GM19455 (cell line): ENCODE measurements around the gene GLB1L3.

Experiments used
- ATAC-seq: cut with Tn5 transposase; IDR thresholded peaks from one replicate; pipeline ENCODE4 v1.9.1; 2021; ENCODE audit not compliant: unreplicated experiment

The GLB1L3 gene, protein sequence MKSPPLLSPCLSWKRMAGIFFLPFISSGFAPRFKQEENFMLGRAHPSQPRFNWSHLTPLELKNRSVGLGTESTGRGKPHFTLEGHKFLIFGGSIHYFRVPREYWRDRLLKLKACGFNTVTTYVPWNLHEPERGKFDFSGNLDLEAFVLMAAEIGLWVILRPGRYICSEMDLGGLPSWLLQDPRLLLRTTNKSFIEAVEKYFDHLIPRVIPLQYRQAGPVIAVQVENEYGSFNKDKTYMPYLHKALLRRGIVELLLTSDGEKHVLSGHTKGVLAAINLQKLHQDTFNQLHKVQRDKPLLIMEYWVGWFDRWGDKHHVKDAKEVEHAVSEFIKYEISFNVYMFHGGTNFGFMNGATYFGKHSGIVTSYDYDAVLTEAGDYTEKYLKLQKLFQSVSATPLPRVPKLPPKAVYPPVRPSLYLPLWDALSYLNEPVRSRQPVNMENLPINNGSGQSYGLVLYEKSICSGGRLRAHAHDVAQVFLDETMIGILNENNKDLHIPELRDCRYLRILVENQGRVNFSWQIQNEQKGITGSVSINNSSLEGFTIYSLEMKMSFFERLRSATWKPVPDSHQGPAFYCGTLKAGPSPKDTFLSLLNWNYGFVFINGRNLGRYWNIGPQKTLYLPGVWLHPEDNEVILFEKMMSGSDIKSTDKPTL

DNA sequence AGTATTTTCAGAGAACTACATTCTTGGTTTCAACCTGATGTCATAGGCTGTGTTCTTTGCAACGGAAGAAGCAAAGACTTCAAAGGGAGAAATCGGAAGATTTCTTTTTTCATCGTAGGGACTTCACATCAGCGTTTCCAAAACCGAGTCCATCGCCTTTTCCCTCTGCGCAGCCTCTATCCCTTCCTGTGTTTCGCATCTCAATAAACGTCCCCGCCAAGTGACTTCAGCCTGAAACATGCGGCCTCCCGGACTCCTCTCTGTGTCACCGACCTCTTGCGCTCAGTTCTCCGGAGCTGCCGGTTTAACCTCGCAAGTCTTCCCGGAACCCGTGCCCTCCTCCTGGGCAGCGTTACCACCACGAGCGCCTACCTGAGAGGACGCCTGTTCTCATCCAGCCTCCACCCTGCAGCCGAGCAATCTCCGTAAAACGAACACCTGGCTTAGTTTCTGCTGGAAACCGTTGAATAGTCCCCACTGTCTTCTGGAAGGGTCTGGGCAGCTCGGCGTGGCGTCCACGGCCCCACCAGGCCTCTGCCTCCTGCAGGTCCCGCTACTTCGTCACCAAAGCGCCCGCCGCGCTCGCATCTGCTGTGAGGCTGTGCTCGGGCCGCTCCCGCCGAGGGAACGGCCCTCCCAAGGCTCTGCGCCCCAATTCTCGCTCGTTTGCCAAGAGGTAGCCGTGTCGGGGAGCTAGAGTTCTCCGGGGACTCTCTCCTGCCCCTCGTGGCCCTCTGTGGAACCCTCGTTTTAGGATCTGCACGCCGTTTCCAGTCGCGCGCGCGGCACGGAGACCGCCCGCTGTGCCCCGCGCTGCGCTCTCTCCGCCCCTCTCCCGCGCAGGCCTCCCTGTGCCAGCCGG lies at the start of gene GLB1L3:
TSS of gene GLB1L3 (plus strand) at position 846 of the 862 bp plus-strand sequence. CDS start 362 bp downstream, outside the sequence.
- peak; percentile 63 for ATAC-seq

DNA sequence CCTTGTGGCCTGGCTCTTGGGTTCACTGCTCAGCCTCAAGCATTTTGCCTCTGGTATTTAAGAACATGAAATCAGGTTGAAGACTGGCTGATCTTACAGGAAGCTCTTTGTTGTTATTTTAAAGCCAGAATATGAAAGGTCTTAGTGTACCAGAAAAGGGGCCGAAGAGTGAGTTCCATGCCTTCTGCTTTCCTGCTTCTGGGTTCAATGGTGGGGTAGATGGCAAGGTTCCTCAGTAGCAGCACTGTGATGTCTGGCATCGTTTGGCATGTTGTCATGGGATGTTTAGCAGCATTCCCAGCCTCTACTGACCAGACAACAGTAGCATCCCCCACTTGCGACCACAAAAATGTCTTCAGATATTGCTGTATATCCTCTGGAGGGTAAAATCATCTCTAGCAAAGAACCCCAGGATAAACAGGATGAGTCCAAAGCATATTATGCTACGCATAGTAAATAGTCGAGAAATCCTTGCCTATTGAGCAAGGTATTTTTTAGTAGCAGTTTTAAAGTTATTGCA lies 49.3 kb upstream of the GLB1L3 start:
- ATAC-seq = no peak

DNA sequence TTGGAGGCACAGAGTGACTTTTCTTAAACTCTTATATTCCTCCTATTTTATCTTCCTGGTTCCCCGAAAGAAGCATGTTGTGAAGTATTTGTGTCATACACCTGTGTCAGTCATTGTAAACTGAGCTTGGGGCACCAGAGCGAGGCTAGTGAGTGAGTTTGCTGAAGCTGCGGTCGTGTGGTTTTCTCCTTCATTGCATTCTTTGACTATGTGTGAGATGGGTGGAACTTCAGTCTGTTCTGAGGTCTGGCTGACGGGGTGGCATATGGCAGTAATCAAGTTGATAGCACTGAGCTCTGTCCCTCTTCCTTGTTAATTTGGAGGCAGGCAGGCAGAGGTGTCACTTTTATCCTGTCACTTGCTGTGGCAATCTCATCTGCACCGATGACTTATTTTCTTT lies 47.6 kb upstream of the GLB1L3 start:
- ATAC-seq = peak; percentile 40

DNA sequence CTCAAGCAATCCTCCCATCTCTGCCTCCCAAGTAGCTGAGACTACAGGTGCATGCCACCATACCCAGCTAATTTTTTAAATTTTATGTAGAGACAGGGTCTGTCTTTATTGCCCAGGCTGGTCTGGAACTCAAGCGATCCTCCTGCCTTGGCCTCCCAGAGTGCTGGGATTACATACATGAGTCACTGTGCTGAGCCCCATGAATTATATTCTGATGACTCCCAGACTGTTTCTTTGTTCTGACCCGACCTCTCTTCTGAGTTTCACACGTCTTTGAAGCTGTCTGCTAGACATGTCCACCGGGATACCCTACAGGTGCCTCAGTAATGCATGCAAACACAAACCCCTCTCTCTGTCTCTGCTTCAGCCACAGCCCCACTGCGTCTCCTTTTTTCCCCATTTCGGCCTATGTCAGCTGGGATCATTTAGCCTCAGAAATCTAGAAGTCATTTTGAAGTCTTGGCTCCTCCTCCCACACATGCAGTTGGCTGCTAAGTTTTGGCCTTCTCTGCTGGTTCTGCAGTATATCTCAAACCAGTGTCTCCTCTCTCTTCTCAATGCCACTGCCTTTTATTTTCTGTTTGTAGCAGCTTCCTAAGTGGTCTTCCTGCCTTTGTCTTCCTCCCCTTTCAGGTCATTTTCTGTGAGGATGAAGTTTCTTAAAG lies 46.9 kb upstream of the GLB1L3 start:
- no peak for ATAC-seq

DNA sequence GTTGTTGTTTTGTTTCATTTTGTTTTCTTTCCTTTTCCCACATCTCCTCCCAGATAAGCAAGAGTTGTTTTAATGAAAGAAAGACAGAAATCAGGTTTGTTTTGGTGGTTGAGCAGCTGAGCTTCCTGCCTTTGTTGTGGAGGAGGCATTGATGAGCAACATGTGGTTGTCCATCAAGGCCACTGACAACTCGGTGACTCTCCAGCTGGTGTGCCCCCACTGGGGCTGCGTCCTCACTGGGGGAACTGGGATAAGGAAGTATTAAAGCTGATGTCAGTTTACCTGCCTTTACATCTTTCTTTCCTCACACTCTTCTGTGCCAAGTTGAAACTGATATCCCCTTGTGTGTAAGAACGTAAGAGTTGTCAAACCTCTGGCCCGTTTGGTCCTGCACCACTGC lies 45.8 kb upstream of the GLB1L3 start:
- ATAC-seq = no peak

DNA sequence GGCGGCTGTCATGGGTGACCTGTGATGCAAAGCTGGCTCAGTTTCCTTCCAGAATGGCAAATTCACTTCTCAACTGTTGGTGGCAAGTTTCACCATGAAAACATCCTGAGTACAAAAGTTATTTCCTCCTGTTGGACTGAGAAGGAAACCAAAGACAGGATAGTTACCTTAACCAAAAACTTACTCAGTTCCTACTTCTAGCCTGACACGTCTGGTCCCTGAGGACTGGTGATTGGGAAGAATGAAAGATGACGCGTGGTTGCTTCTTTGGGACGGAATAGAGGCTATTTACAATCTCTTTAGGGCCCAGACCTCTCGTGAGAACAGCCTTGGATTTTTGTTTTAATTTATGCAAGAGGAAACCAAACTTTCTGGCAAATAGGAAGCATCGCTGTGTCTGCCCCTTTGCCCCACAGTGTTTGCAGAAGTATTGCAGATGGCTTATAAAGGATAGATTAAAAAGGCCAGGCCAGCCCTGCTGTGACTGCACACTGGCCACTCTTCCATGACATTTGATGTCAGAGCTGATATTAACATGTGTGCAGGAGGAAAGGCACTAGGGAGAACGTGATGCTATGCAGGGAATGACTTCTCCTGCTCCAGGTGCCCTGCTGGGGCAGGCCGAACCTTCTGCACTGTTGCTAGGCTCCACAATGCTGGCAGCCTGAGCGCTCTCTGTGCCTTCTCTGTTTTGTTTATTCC lies 44.1 kb upstream of the GLB1L3 start:
- ATAC-seq = no peak

DNA sequence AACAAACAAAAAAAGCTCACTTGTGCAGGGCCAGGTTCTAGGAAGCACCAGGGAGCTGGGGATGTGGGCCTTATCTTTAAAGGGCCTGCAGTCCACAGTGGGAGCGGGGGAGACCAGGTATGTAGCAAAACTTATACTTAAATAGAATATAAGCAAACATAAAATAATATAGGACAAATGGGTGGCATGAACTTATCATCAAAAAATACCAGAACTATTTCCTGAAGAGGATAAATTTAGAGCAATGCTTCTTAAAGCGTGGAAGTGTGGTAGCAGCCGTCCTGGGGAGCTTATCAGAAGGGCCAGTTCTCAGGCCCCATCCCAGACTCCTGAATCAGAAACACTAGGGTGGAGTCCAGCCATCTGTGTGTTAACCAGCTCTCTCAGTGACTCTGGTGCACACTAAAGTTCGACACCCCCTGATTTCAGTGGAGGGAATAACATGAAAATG lies 42.4 kb upstream of the GLB1L3 start:
- no peak for ATAC-seq

DNA sequence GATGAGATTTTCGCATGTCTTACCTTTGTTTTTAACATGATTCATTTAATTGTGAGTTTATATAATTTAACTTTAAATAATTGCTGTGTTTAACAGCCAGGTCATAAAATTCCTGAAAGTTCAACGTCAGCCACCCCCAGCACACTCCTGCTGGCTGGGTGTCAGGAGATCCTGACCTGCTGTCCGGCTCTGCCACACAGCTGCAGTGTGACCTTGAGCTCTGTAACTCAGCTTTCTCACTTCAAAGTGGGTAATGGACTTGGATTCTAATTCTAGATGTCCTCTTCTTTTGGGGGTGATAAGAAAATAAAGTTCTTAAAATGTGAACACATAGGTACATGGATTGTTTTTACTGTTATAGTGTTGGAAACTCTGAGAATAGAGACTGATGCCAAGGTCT lies 40.8 kb upstream of the GLB1L3 start:
- ATAC-seq = no peak

DNA sequence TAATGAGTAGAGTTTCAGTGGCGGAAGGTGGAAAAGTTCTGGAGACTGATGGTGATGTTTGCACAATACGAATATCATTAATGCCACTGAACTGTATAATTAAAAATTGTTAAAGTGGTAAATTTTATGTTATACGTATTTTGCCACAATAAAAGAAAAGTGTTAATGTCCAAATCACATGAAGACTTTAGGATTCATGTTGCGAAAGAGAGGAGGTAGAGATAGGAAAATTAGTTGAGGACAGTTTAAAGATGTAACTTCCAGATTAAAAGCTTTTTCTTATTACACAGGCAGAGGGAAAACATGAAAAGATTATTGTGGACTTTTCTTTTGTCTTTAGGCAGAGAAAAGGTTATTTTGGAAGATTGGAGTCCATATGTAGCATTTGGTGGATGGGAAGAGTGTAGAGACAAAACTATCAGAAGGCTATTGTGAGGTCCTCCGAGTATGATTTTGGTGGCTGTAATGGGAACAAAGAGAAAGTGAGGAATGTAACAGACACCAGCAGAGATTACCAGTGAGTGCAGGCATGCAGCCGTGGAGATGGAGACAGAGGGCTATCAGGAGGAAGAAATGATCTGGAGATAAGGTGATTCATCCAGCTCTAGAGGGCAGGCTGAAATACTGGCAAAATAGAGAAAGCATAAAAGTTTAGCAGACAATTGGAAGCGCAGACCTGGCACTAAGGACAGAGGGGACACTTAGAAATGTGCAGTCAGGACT lies 39.2 kb upstream of the GLB1L3 start:
- ATAC-seq = no peak

DNA sequence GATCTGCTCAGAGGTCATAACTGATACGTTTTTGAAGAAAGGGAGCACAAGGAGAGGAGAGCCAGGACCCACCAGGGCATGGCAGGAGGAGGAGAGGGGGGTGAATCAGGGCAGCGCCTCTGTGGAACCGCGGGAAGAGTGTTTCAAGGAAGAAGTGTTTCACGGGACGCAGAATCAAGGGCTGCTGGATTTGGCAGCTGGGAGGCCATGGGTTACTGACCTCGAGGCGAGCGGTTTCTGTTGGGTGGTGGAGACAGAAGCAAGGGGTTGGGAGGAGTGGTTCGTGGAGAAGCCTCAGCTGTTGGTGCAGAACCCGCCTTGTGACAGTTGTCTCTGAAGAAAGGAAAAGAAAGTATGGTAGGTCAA lies 38.6 kb upstream of the GLB1L3 start:
- ATAC-seq = no peak

DNA sequence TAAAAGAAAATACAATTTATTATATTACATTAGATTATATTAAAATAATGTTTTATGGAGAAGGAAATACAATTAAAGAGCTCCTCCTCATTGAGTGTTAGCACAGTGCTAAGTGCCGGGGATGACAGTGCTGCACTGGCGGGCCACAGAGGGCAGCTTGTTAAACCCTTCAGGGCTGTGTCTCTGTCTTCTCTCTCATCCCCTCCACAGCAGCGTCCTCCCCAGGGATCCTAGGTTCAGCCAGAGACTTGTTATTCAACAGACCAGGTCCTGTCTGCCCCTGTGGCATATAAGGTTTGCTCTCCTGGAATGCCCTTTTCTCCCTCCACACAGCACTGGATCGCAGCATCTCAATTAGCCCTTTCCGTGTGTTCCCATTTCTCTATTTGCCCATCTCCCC lies 37.2 kb upstream of the GLB1L3 start:
- no peak for ATAC-seq

DNA sequence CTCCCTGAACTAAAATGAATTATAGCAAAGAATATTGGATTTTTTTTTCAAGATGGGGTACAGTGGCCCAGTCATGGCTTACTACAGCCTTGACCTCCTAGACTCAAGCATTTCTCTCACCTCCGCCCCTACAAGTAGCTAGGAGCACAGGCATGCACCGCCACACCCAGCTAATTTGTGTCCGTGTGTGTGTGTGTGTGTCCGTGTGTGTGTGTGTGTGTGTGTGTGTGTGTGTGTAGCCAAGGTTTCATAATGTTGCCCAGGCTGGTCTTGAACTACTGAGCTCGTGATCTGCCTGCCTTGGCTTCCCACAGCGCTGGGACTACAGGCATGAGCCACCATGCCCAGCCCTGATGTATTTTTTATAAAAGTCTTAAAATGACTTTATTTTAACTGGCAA lies 35.6 kb upstream of the GLB1L3 start:
- ATAC-seq = no peak

DNA sequence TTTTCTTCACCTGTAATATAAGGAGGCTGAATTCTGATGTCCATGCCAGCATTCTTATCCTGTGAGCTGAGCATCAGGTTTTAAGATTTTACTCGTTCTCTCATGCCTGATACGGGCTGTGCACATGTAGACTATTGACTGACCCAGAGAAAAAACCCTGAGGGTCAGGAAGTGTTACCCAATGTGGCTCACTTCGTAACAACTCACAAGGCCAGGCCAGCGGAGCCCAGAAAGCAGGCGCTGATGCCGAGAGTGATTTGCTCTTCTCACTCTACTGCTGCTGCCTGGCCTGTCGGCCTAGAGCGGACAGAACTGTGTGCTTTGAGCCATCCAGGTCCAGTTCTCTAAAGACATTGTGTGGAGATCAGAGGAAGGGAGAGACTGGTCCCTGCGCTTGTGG lies 33.8 kb upstream of the GLB1L3 start:
- no peak for ATAC-seq

DNA sequence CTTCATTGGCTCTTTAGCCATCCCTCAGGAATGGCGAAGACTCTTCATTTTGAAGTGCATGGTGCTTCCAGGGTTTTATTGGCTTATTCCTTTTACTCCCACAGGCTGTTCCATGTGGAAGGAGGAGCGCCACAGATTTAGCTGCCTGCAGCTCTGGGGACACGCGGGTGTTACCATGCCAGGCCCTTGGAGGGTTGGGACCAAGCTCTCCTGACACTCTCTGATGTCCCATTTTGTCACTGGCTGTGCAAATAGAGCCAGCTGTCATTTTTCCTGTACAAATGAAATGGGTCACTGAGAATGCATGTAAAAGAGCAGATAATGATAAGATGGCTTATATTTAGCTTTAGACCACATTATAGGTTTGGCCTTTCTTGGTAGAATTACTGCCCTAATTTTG lies 32.3 kb upstream of the GLB1L3 start:
- no peak for ATAC-seq

DNA sequence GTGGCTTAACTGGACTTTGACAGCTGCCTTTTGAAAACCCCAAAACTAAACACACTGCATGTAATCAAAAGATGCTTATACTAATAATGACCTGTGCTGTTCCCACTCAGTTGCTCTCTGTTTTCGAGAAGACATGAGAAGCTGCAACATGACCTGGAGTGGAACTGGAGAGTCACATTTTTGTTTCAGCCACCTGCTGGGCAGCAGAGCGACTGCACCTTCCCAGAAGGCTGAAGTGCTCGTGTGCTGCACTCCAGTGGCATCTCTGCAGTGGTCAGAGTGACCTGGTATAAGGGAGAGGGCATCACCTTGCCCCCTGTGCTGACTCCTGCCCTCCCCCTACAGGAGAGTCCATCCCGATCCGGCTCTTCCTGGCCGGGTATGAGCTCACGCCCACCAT lies 31.6 kb upstream of the GLB1L3 start:
- ATAC-seq = peak; percentile 77

DNA sequence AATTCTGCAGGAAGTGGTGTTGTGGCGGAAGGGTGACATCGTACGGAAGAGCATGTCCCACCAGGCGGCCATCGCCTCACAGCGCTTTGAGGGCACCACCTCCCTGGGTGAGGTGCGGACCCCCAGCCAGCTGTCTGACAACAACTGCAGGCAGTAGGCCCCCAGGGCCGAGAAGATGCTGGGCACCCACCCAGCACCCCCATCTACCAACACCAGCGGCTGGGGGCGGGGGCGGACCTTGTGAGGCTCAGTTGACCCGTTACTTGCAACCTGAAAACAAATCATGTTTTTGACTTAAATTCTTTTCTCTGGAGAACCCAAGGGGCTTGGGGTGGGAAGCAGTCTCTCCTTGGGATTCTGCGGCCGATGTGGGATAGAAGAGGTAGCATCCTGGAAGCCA lies 30.7 kb upstream of the GLB1L3 start:
- ATAC-seq = no peak

DNA sequence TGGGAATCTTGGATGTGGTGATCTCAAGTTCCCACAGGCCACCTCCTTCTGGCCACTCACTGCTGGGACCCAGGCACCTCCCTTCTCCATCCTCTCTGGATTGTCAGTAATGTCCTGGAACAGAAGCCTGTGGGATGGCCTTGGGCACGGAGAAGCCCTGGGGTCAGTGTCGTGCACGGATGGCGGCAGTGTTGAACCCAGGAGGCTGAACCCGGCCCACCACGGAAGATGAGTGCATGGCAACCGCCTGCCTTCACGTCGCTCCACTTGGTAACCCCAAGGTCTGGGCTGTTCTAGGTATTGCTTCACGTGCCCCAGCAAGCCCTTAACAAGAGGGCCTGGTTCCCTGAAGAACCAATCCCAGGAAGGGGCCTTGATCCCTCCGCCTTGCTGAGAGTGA lies 30.1 kb upstream of the GLB1L3 start:
- ATAC-seq = no peak

DNA sequence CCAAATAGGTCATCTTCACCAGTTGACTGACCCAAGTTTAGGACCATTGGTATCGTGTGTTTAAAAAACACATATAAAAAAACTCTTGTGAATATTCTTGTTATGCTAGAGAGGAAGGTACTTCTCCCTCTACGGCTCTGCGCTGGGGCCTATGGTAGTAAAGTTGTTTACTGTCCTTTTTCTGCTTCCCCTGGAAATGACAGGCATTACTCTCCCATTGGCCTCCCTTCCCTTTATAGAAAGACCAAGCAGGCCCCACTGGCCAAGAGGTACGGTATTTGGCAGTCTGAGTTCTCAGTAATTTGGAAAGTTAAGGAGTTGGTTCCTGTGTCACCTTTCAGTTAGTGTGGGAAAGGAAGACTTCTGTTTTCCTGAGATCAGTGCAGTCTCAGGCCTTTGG lies 29.5 kb upstream of the GLB1L3 start:
- no peak for ATAC-seq

DNA sequence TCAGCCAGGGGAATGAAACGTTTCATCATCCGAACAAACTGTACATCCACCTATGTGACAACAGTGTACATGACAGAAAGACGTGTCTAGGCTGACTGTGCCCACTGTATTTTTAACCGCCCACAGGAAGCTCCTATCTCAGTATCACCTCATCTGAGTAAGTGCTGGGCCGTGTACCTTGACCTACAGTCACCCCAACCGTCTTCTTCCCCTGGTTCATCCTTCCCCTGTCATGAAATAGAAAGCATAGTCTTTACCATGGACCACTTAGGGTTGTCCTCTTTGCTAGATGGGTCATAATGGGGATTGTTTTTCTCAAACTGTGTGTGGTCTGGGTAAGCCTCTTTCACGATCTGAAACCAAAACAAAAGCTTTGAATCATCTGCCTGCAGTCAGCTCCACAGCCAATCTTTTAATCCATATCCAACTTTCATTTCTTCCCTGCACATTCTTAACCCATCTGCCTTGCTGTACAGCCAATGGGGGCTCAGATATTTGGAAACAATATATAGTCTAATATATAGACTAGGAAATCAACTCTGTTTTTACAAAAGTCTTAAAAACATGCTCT lies 27.2 kb upstream of the GLB1L3 start:
- no peak for ATAC-seq
